Adrenal gland (tissue), 5 donors: Measurements from ENCODE around the gene PGAM5.

Experiments used
- POLR2A ChIP-seq, 2 donors: fragments of 450-650 bp; IDR thresholded peaks; one replicate each; pipeline ENCODE4 v1.6.1; 2017; ENCODE audit warnings: antibody characterized with exemption in 2 of 2, mild to moderate bottlenecking in 2 of 2, moderate library complexity in 1 of 2
- TF ChIP-seq, protein P1 (sequence below), 6 experiments: fragments of 450-650 bp in 4 of 6; fragments of 200-600 bp in 2 of 6; sonication (generic) in 1 of 6; IDR thresholded peaks; 1 replicate in 5 of 6; 2 replicates in 1 of 6; pipeline versions ENCODE4 v1.5.1 to v1.8.0; 2016 to 2021; ENCODE audit warnings: antibody characterized with exemption in 6 of 6, mild to moderate bottlenecking in 2 of 6, moderate library complexity in 1 of 6
- donor health status: DM: no; HTN: no; CAD: no.

GRCh38 chr12:132728502-132728901, 17.9 kb downstream of the PGAM5 start:
- TF ChIP-seq, protein P1, sequence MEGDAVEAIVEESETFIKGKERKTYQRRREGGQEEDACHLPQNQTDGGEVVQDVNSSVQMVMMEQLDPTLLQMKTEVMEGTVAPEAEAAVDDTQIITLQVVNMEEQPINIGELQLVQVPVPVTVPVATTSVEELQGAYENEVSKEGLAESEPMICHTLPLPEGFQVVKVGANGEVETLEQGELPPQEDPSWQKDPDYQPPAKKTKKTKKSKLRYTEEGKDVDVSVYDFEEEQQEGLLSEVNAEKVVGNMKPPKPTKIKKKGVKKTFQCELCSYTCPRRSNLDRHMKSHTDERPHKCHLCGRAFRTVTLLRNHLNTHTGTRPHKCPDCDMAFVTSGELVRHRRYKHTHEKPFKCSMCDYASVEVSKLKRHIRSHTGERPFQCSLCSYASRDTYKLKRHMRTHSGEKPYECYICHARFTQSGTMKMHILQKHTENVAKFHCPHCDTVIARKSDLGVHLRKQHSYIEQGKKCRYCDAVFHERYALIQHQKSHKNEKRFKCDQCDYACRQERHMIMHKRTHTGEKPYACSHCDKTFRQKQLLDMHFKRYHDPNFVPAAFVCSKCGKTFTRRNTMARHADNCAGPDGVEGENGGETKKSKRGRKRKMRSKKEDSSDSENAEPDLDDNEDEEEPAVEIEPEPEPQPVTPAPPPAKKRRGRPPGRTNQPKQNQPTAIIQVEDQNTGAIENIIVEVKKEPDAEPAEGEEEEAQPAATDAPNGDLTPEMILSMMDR (IDR thresholded peaks at IDR 0.05), result no peak
- TF ChIP-seq POLR2A (IDR thresholded peaks at IDR 0.05), result no peak
